ENCODE data around the gene GPR176. TPM values are rescaled to one million over a fixed set of nuclear protein-coding genes. Genes with fewer than 3 reads are reported as not detected.
"Not testable (repeated sequence)": the region's sequence is repeated elsewhere in the genome, so short reads cannot be mapped to it uniquely, and the experiment has no call there.

GPR176 gene
- total and polyA plus RNA-seq, 2 experiments from 2014 or later = 2.7 to 7.0 TPM

GRCh38 chr15:39896101-39896500, 24.0 kb downstream of the GPR176 start:
- Histone ChIP-seq H3K9me2 (replicated peaks; ENCODE audit: insufficient read depth) (no peaks in the 10 kb centered on the region), H3K4me1 (ENCODE audit: insufficient read depth) (peaks cover under 1% of the 10 kb centered on the region), H3K9me3 (ENCODE audit: low read depth) (no peaks in the 10 kb centered on the region), H3K4me2 (no peak overlapping the region), H3K27ac (no peak overlapping the region), H3K79me2 (no peaks in the 10 kb centered on the region), H2AFZ (no peak overlapping the region), H3K4me3 (no peak overlapping the region), H3K27me3 (peaks cover 3% of the 10 kb centered on the region), H4K20me1 (ENCODE audit: insufficient read depth, poor library complexity, severe bottlenecking) (no peaks in the 10 kb centered on the region), H3K36me3 (replicated peaks; ENCODE audit: insufficient read depth, low read depth) (no peaks in the 10 kb centered on the region)
- DNase-seq (ENCODE audit: low spot score) = no peak
- TF ChIP-seq, protein P1, sequence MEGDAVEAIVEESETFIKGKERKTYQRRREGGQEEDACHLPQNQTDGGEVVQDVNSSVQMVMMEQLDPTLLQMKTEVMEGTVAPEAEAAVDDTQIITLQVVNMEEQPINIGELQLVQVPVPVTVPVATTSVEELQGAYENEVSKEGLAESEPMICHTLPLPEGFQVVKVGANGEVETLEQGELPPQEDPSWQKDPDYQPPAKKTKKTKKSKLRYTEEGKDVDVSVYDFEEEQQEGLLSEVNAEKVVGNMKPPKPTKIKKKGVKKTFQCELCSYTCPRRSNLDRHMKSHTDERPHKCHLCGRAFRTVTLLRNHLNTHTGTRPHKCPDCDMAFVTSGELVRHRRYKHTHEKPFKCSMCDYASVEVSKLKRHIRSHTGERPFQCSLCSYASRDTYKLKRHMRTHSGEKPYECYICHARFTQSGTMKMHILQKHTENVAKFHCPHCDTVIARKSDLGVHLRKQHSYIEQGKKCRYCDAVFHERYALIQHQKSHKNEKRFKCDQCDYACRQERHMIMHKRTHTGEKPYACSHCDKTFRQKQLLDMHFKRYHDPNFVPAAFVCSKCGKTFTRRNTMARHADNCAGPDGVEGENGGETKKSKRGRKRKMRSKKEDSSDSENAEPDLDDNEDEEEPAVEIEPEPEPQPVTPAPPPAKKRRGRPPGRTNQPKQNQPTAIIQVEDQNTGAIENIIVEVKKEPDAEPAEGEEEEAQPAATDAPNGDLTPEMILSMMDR (IDR thresholded peaks at IDR 0.05; ENCODE audit: poor library complexity) = no peak
- TF ChIP-seq EZH2 (IDR thresholded peaks at IDR 0.05; ENCODE audit: borderline replicate concordance) (no peak), EZH2phosphoT487 (IDR thresholded peaks at IDR 0.05; ENCODE audit: low read depth, severe bottlenecking, unreplicated experiment) (no peak)
- 83% methylated on average over 1 of the region's 1 CpG for WGBS (ENCODE audit: low lambda C conversion rate, missing lambda C conversion rate)

- not testable (repeated sequence) for H3K27me3 ChIP-seq; H3K79me2 ChIP-seq; H3K9me3 ChIP-seq (ENCODE audit: low read depth); DNase-seq (ENCODE audit: low spot score); H4K20me1 ChIP-seq (ENCODE audit: insufficient read depth, poor library complexity, severe bottlenecking); H3K4me3 ChIP-seq; H2AFZ ChIP-seq; H3K36me3 ChIP-seq (replicated peaks; ENCODE audit: insufficient read depth, low read depth); H3K27ac ChIP-seq; H3K4me2 ChIP-seq; H3K9me2 ChIP-seq (replicated peaks; ENCODE audit: insufficient read depth)
- whole genome bisulfite sequencing (ENCODE audit: low lambda C conversion rate, missing lambda C conversion rate) = 79% methylated on average over 3 of the region's 4 CpGs
- H3K4me1 ChIP-seq (ENCODE audit: insufficient read depth) = peaks cover 12% of the 10 kb centered on the region
These were observed 27.0 kb downstream of the GPR176 start for GRCh38 chr15:39893051-39893450.

GRCh38 chr15:39892418-39892817, 27.6 kb downstream of the GPR176 start:
- H3K4me2 ChIP-seq = no peak overlapping the region
- H3K36me3 ChIP-seq (replicated peaks; ENCODE audit: insufficient read depth, low read depth) = no peaks in the 10 kb centered on the region
- H2AFZ ChIP-seq = no peak overlapping the region
- H3K4me3 ChIP-seq = no peak overlapping the region
- DNase-seq (ENCODE audit: low spot score) = no peak
- peaks cover 12% of the 10 kb centered on the region for H3K4me1 ChIP-seq (ENCODE audit: insufficient read depth)
- no peaks in the 10 kb centered on the region for H3K27me3 ChIP-seq
- no peak overlapping the region for H3K27ac ChIP-seq
- no peaks in the 10 kb centered on the region for H3K9me3 ChIP-seq (ENCODE audit: low read depth)
- no peak for TF ChIP-seq EZH2phosphoT487 (IDR thresholded peaks at IDR 0.05; ENCODE audit: low read depth, severe bottlenecking, unreplicated experiment)
- TF ChIP-seq, protein P1 (IDR thresholded peaks at IDR 0.05; ENCODE audit: poor library complexity) = no peak
- TF ChIP-seq EZH2 (IDR thresholded peaks at IDR 0.05; ENCODE audit: borderline replicate concordance) = no peak
- H3K9me2 ChIP-seq (replicated peaks; ENCODE audit: insufficient read depth) = no peaks in the 10 kb centered on the region
- 86% methylated on average over 5 of the region's 5 CpGs for WGBS (ENCODE audit: low lambda C conversion rate, missing lambda C conversion rate)
- no peaks in the 10 kb centered on the region for H4K20me1 ChIP-seq (ENCODE audit: insufficient read depth, poor library complexity, severe bottlenecking)
- H3K79me2 ChIP-seq = no peaks in the 10 kb centered on the region

GRCh38 chr15:39890621-39891020, 29.4 kb downstream of the GPR176 start:
- Histone ChIP-seq H3K27me3 (no peaks in the 10 kb centered on the region), H3K36me3 (replicated peaks; ENCODE audit: insufficient read depth, low read depth) (no peaks in the 10 kb centered on the region), H3K4me1 (ENCODE audit: insufficient read depth) (peaks cover 12% of the 10 kb centered on the region), H3K9me3 (ENCODE audit: low read depth) (no peaks in the 10 kb centered on the region), H3K79me2 (no peaks in the 10 kb centered on the region), H2AFZ (no peak overlapping the region), H3K27ac (no peak overlapping the region), H3K4me3 (no peak overlapping the region), H3K9me2 (replicated peaks; ENCODE audit: insufficient read depth) (no peaks in the 10 kb centered on the region), H3K4me2 (no peak overlapping the region), H4K20me1 (ENCODE audit: insufficient read depth, poor library complexity, severe bottlenecking) (no peaks in the 10 kb centered on the region)
- TF ChIP-seq EZH2 (IDR thresholded peaks at IDR 0.05; ENCODE audit: borderline replicate concordance) (no peak), EZH2phosphoT487 (IDR thresholded peaks at IDR 0.05; ENCODE audit: low read depth, severe bottlenecking, unreplicated experiment) (no peak)
- TF ChIP-seq, protein P1 (IDR thresholded peaks at IDR 0.05; ENCODE audit: poor library complexity) = no peak
- no peak for DNase-seq (ENCODE audit: low spot score)
